ENCODE data around the gene PLEKHM2.

PLEKHM2 gene

DNA sequence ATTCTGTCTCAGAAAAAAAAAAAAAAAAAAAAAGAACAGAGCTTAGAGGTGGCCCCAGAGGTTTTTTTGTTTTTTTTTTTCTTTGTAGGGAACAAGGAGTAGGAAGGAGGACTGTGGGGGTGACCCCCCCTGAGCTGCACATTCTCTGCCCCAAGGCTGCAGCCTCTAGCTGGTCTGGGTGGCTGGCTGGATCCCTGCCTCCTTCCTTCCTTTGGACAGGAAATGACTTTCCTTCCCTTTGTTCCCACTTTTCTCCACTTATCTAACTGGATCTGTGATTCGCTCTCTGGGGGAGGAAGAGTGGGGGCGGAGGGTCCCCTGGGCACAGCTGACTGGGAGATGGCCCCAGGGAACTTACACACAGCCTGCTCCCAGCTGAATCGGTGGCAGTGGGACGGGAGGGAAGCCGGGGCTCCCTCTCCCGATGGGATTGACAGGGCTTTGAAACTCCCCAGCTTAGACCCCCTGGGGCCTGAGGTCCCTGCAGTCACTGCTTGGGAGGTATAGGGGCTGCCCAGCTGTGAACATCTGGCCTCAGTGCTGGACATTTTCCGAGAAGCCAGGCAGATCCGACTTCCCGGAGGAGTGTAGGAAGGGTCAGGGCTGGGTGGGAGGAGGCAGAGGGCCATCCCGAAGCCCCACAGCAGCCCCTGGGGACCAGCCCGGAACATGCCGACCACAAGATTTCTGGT lies 76.5 kb downstream of the PLEKHM2 start:
- Histone ChIP-seq H3K27me3 (ENCODE audit: control insufficient read depth, low read length) (peaks cover 41% of the 10 kb centered on the region), H3K9me2 (replicated peaks; ENCODE audit: control insufficient read depth, low read length) (no peaks in the 10 kb centered on the region), H3K4me1 (ENCODE audit: control insufficient read depth, low read length) (no peaks in the 10 kb centered on the region), H3K79me2 (ENCODE audit: control insufficient read depth, low read length) (no peaks in the 10 kb centered on the region), H3K9me3 (ENCODE audit: control insufficient read depth, insufficient read depth, low read length) (no peaks in the 10 kb centered on the region), H3K36me3 (ENCODE audit: control insufficient read depth, low read length) (no peaks in the 10 kb centered on the region), H3K4me2 (ENCODE audit: low read length) (no peak overlapping the region), H3K27ac (ENCODE audit: low read depth, low read length) (no peak overlapping the region), H4K20me1 (ENCODE audit: control insufficient read depth, insufficient read depth, low read depth, low read length) (peaks cover 3% of the 10 kb centered on the region; the same call in 1 of the 2 replicates), H3K4me3 (ENCODE audit: low read length) (no peak overlapping the region), H3F3A (ENCODE audit: control insufficient read depth, insufficient read depth) (no peaks in the 10 kb centered on the region)
- no peak for TF ChIP-seq EZH2phosphoT487 (IDR thresholded peaks at IDR 0.05; ENCODE audit: borderline replicate concordance, low read length)
- TF ChIP-seq, protein P1, sequence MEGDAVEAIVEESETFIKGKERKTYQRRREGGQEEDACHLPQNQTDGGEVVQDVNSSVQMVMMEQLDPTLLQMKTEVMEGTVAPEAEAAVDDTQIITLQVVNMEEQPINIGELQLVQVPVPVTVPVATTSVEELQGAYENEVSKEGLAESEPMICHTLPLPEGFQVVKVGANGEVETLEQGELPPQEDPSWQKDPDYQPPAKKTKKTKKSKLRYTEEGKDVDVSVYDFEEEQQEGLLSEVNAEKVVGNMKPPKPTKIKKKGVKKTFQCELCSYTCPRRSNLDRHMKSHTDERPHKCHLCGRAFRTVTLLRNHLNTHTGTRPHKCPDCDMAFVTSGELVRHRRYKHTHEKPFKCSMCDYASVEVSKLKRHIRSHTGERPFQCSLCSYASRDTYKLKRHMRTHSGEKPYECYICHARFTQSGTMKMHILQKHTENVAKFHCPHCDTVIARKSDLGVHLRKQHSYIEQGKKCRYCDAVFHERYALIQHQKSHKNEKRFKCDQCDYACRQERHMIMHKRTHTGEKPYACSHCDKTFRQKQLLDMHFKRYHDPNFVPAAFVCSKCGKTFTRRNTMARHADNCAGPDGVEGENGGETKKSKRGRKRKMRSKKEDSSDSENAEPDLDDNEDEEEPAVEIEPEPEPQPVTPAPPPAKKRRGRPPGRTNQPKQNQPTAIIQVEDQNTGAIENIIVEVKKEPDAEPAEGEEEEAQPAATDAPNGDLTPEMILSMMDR (IDR thresholded peaks at IDR 0.05; ENCODE audit: low read depth, low read length, poor library complexity, severe bottlenecking) = no peak

DNA sequence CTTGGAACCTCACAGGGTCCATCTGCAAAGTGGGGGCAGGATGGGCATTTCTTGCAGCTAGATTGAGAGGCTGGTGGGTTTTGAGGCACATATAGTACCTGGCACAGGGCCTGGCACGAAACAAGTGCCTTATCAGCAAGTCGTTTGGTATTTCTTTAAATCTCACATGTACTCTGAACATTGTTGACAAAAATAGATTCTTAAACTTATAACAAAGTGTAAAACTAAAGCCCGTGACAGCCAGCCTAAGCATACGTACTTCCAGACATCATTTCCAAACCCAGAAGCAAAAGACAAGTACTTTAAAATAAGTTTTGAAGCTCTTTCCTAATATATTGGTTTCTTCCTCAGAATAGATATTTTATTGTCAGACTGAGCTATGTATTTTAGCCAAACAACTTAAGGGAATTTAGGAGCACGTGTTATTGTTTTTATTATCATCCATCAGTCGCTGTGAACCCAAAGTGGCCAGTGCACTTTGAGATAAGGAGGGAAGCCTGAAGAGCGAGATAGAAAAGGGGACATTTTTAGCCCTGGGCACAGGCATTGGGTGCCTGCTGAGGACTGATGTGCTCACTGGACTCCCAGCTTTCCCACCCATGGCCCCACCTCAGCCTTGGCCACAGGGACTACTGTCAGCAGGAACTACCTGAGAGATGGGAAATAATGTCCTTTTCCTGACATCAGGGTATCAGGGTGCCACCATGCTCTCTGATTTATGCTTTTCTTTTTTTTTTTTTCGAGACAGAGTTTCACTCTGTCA lies 77.4 kb downstream of the PLEKHM2 start:
- Histone ChIP-seq H3K4me3 (ENCODE audit: low read length) (no peak overlapping the region), H3K27ac (ENCODE audit: low read depth, low read length) (no peak overlapping the region), H3K4me2 (ENCODE audit: low read length) (no peak overlapping the region), H3K4me1 (ENCODE audit: control insufficient read depth, low read length) (peaks cover 7% of the 10 kb centered on the region), H4K20me1 (ENCODE audit: control insufficient read depth, insufficient read depth, low read depth, low read length) (peaks cover 3% of the 10 kb centered on the region; the same call in 1 of the 2 replicates), H3K27me3 (ENCODE audit: control insufficient read depth, low read length) (peaks cover 34% of the 10 kb centered on the region), H3K9me2 (replicated peaks; ENCODE audit: control insufficient read depth, low read length) (no peaks in the 10 kb centered on the region), H3K36me3 (ENCODE audit: control insufficient read depth, low read length) (no peaks in the 10 kb centered on the region), H3K79me2 (ENCODE audit: control insufficient read depth, low read length) (no peaks in the 10 kb centered on the region), H3K9me3 (ENCODE audit: control insufficient read depth, insufficient read depth, low read length) (no peaks in the 10 kb centered on the region), H3F3A (ENCODE audit: control insufficient read depth, insufficient read depth) (no peaks in the 10 kb centered on the region)
- TF ChIP-seq EZH2phosphoT487 (IDR thresholded peaks at IDR 0.05; ENCODE audit: borderline replicate concordance, low read length) = no peak
- TF ChIP-seq, protein P1 (IDR thresholded peaks at IDR 0.05; ENCODE audit: low read depth, low read length, poor library complexity, severe bottlenecking) = no peak

DNA sequence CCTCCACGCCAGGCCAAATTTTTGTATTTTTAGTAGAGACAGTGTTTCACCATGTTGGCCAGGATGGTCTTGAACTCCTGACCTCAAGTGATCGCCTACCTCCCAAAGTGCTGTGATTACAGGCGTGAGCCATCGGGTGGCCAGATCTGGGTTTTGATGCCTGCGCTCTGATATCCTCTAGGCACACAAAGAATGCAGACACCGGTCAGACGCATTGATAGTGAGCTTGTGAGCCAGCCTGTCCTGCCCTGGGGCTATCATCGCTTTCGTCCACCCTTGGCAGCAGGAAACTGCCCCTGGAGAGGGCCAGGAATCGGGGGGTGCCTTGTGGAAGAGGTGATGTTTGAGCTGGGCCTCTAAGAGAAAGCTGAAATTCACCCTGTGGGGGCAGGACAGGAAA lies 78.4 kb downstream of the PLEKHM2 start:
- H3K36me3 ChIP-seq (ENCODE audit: control insufficient read depth, low read length) = no peaks in the 10 kb centered on the region
- H3K27ac ChIP-seq (ENCODE audit: low read depth, low read length) = no peak overlapping the region
- no peak overlapping the region for H3K4me2 ChIP-seq (ENCODE audit: low read length)
- peaks cover 7% of the 10 kb centered on the region for H3K4me1 ChIP-seq (ENCODE audit: control insufficient read depth, low read length)
- peaks cover 24% of the 10 kb centered on the region for H3K27me3 ChIP-seq (ENCODE audit: control insufficient read depth, low read length)
- no peaks in the 10 kb centered on the region for H3F3A ChIP-seq (ENCODE audit: control insufficient read depth, insufficient read depth)
- no peaks in the 10 kb centered on the region for H3K79me2 ChIP-seq (ENCODE audit: control insufficient read depth, low read length)
- no peaks in the 10 kb centered on the region for H3K9me2 ChIP-seq (replicated peaks; ENCODE audit: control insufficient read depth, low read length)
- H3K9me3 ChIP-seq (ENCODE audit: control insufficient read depth, insufficient read depth, low read length) = no peaks in the 10 kb centered on the region
- no peak overlapping the region for H3K4me3 ChIP-seq (ENCODE audit: low read length)
- TF ChIP-seq, protein P1 (IDR thresholded peaks at IDR 0.05; ENCODE audit: low read depth, low read length, poor library complexity, severe bottlenecking) = no peak
- TF ChIP-seq EZH2phosphoT487 (IDR thresholded peaks at IDR 0.05; ENCODE audit: borderline replicate concordance, low read length) = no peak
- peaks cover 3% of the 10 kb centered on the region; the same call in 1 of the 2 replicates for H4K20me1 ChIP-seq (ENCODE audit: control insufficient read depth, insufficient read depth, low read depth, low read length)

Data from DOHH2 (cell line).